Measurements from ENCODE around the gene DMAC2. TPM values are rescaled to one million over a fixed set of nuclear protein-coding genes. Genes with fewer than 3 reads are reported as not detected.
A peak's percentile ranks its signal among the peaks of the same experiment; 100 is the strongest.

Gene DMAC2
- total RNA-seq, 4 donors from 2014 or later: 37.6 to 67.0 (median 51.4) TPM

GRCh38 chr19:41421314-41421713 is 18.4 kb downstream of the DMAC2 start:
- Histone ChIP-seq H3K27me3 (no peaks in the 10 kb centered on the region), H3K4me1 (peaks cover 0 to 14% (median 6%) of the 10 kb centered on the region in 3 donors), H3K36me3 (peaks cover 0 to 100% of the 10 kb centered on the region in 2 donors), H3K27ac (peak overlapping the region in 1 of 4 donors; percentile 26), H3K9me3 (no peaks in the 10 kb centered on the region), H3K4me3 (no peak overlapping the region)
- no peak for ATAC-seq
- no peak for TF ChIP-seq EP300 (IDR thresholded peaks at IDR 0.05)
- TF ChIP-seq POLR2A (IDR thresholded peaks at IDR 0.05): no peak
- no peak for TF ChIP-seq CTCF (IDR thresholded peaks at IDR 0.05)
- no peak for TF ChIP-seq POLR2AphosphoS5 (IDR thresholded peaks at IDR 0.05)
- 79 to 100% methylated on average over 1 to 6 of the region's 6 CpGs for WGBS, 2 donors (ENCODE audit: low coverage in 1 of 2)

GRCh38 chr19:41420101-41420880 is 19.4 kb downstream of the DMAC2 start:
- H3K9me3 ChIP-seq: no peaks in the 10 kb centered on the region
- no peak overlapping the region for H3K4me3 ChIP-seq
- H3K27ac ChIP-seq: peak overlapping the region in 2 of 4 donors; percentile 1 to 26
- TF ChIP-seq CTCF (IDR thresholded peaks at IDR 0.05): no peak
- no peak for TF ChIP-seq POLR2AphosphoS5 (IDR thresholded peaks at IDR 0.05)
- TF ChIP-seq POLR2A (IDR thresholded peaks at IDR 0.05): no peak
- no peak for TF ChIP-seq EP300 (IDR thresholded peaks at IDR 0.05)
- 60 to 80% methylated on average over 5 to 6 of the region's 8 CpGs for WGBS, 2 donors (ENCODE audit: low coverage in 1 of 2)
- no peaks in the 10 kb centered on the region for H3K27me3 ChIP-seq
- peaks cover 0 to 4% (median 0%) of the 10 kb centered on the region in 3 donors for H3K4me1 ChIP-seq
- no peak for ATAC-seq
- H3K36me3 ChIP-seq: peaks cover 0 to 100% of the 10 kb centered on the region in 2 donors

GRCh38 chr19:41416194-41416674 is 23.5 kb downstream of the DMAC2 start:
- peaks cover 0 to 9% (median 0%) of the 10 kb centered on the region in 3 donors for H3K4me1 ChIP-seq
- no peaks in the 10 kb centered on the region for H3K27me3 ChIP-seq
- no peak overlapping the region for H3K27ac ChIP-seq
- TF ChIP-seq EP300 (IDR thresholded peaks at IDR 0.05) (no peak), POLR2A (IDR thresholded peaks at IDR 0.05) (no peak), POLR2AphosphoS5 (IDR thresholded peaks at IDR 0.05) (no peak), CTCF (IDR thresholded peaks at IDR 0.05) (no peak)
- H3K9me3 ChIP-seq: no peaks in the 10 kb centered on the region
- WGBS, 2 donors (ENCODE audit: low coverage in 1 of 2): no CpG with 5 or more reads among the region's 12 CpGs
- no peak for ATAC-seq
- peaks cover 0 to 100% of the 10 kb centered on the region in 2 donors for H3K36me3 ChIP-seq
- H3K4me3 ChIP-seq: no peak overlapping the region

- TF ChIP-seq EP300 (IDR thresholded peaks at IDR 0.05) (no peak), POLR2A (IDR thresholded peaks at IDR 0.05) (no peak), CTCF (IDR thresholded peaks at IDR 0.05) (no peak), POLR2AphosphoS5 (IDR thresholded peaks at IDR 0.05) (no peak)
- WGBS, 2 donors (ENCODE audit: low coverage in 1 of 2): 100% methylated on average over 1 to 2 of the region's 9 CpGs
- peaks cover 0 to 99% of the 10 kb centered on the region in 2 donors for H3K36me3 ChIP-seq
Measured at GRCh38 chr19:41415154-41415571, 24.5 kb downstream of the DMAC2 start.

More at GRCh38 chr19:41415154-41415571, 24.5 kb downstream of the DMAC2 start:
- Histone ChIP-seq H3K4me3 (no peak overlapping the region), H3K27ac (no peak overlapping the region), H3K27me3 (no peaks in the 10 kb centered on the region), H3K9me3 (no peaks in the 10 kb centered on the region), H3K4me1 (peaks cover 0 to 20% (median 2%) of the 10 kb centered on the region in 3 donors)
- ATAC-seq: no peak
